Esophagus squamous epithelium (tissue), 5 donors: ENCODE data around the gene N4BP2. TPM values are rescaled to one million over a fixed set of nuclear protein-coding genes. Genes with fewer than 3 reads are reported as not detected.

Source experiments
- DNase-seq: peaks from one replicate; lab custom pipeline; 2025; lab: John Stamatoyannopoulos, UW
- H3K27ac ChIP-seq, 4 donors: fragments of 200-600 bp; sonication (generic); one replicate each; pipeline ENCODE4 v1.5.1; 2016 to 2019; ENCODE audit warnings: mild to moderate bottlenecking in 1 of 4
- H3K27me3 ChIP-seq, 4 donors: fragments of 200-600 bp; sonication (generic); 1 replicate in 3 of 4; 2 replicates in 1 of 4; pipeline versions ENCODE4 v1.5.1 to v1.6.0; 2017 to 2021; ENCODE audit warnings: antibody characterized with exemption in 1 of 4
- H3K36me3 ChIP-seq, 3 donors: fragments of 200-600 bp; sonication (generic); one replicate each; pipeline ENCODE4 v1.5.1; 2016 to 2019
- H3K4me1 ChIP-seq, 3 donors: fragments of 200-600 bp; sonication (generic); one replicate each; pipeline ENCODE4 v1.5.1; 2017 to 2019
- H3K4me3 ChIP-seq, 4 donors: fragments of 200-600 bp; sonication (generic); 1 replicate in 3 of 4; 2 replicates in 1 of 4; pipeline ENCODE4 v1.5.1; 2016 to 2019; ENCODE audit warnings: mild to moderate bottlenecking in 2 of 4, moderate library complexity in 1 of 4
- H3K9me3 ChIP-seq, 3 donors: fragments of 200-600 bp; sonication (generic); one replicate each; pipeline ENCODE4 v1.5.1; 2016 to 2019
- POLR2A ChIP-seq, 4 donors: fragments of 450-650 bp; IDR thresholded peaks; one replicate each; pipeline ENCODE4 v1.6.1; 2017; ENCODE audit warnings: antibody characterized with exemption in 4 of 4, mild to moderate bottlenecking in 4 of 4, moderate library complexity in 3 of 4
- WGBS, 2 donors: methylation state at CpG; one replicate each; pipeline ENCODE4 v1.1.5; 2018; 5-methylcytosine and 5-hydroxymethylcytosine counted together
- intact Hi-C: fragments of 100-400 bp; cut with DNase I; formaldehyde crosslinking; loops from one replicate; pipeline ENCODE4 v1.15.0; 2022
- total RNA-seq, 4 donors: library from RNA; depleted of rRNA; stranded (reverse); fragments of >200 nt; gene quantifications; one replicate each; pipeline ENCODE4 v1.1.0, GENCODE V29; 2016
- TF ChIP-seq, protein P1 (sequence below), 6 experiments: fragments of 450-650 bp in 4 of 6; fragments of 200-600 bp in 2 of 6; sonication (generic) in 2 of 6; IDR thresholded peaks; one replicate each; pipeline ENCODE4 v1.5.1; 2016 to 2019; ENCODE audit warnings: antibody characterized with exemption in 6 of 6, mild to moderate bottlenecking in 4 of 6, moderate library complexity in 4 of 6
- donor health status: DM: yes; HTN: yes; CAD: no.

N4BP2 gene
- total RNA-seq, 4 donors from 2014 or later: 4.2 to 11.1 (median 6.7) TPM

DNA sequence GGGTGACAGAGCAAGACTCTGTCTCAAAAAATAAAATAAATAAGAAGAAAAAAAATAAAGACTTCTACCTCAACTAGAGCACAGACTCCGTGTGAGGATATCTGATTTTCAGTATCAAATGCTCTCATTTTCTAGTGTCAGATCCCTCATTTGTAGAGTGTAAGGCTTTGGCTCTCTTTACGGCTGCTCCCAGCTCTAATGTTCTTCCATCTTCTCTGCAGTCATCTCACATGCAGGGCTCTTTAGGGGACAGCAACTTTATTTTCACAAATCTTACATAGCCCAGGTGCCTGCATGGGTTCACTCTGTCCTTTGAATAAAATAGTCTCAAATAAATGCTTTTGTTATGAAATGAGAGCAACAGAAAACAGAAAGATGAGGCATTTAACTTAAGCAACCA is 120.9 kb downstream of the N4BP2 start:
- Histone ChIP-seq H3K27me3 (no peaks in the 10 kb centered on the region), H3K4me1 (no peaks in the 10 kb centered on the region), H3K36me3 (no peaks in the 10 kb centered on the region), H3K27ac (no peak overlapping the region), H3K9me3 (no peaks in the 10 kb centered on the region), H3K4me3 (no peak overlapping the region)
- TF ChIP-seq, protein P1, sequence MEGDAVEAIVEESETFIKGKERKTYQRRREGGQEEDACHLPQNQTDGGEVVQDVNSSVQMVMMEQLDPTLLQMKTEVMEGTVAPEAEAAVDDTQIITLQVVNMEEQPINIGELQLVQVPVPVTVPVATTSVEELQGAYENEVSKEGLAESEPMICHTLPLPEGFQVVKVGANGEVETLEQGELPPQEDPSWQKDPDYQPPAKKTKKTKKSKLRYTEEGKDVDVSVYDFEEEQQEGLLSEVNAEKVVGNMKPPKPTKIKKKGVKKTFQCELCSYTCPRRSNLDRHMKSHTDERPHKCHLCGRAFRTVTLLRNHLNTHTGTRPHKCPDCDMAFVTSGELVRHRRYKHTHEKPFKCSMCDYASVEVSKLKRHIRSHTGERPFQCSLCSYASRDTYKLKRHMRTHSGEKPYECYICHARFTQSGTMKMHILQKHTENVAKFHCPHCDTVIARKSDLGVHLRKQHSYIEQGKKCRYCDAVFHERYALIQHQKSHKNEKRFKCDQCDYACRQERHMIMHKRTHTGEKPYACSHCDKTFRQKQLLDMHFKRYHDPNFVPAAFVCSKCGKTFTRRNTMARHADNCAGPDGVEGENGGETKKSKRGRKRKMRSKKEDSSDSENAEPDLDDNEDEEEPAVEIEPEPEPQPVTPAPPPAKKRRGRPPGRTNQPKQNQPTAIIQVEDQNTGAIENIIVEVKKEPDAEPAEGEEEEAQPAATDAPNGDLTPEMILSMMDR (IDR thresholded peaks at IDR 0.05): no peak
- TF ChIP-seq POLR2A (IDR thresholded peaks at IDR 0.05): no peak
- WGBS, 2 donors: 81 to 90% methylated on average over 2 of the region's 2 CpGs
- intact Hi-C loops: no loop called here
- DNase-seq: no peak

DNA sequence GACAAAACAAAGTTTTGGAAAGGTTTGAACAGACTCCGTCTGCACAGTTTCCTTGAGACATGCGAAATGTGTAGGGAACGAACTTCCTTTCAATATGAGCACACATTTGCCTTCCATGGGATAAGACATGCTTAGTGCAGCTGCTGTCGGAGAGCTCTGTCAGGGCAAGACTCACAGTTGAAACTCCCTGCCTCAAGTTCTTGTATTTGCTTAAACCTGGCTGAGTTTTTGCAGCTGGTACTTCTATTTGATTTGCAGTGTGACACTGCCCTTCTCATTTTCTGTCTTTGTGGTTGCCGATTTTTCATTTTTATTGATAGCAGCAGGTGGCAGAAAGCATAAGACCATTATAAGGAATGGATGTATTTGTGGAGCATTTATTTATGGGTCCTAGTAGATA is 122.0 kb downstream of the N4BP2 start:
- TF ChIP-seq, protein P1 (IDR thresholded peaks at IDR 0.05): no peak
- no peak for TF ChIP-seq POLR2A (IDR thresholded peaks at IDR 0.05)
- no peaks in the 10 kb centered on the region for H3K27me3 ChIP-seq
- H3K4me3 ChIP-seq: no peak overlapping the region
- no peaks in the 10 kb centered on the region for H3K4me1 ChIP-seq
- no peaks in the 10 kb centered on the region for H3K9me3 ChIP-seq
- intact Hi-C loops: no loop called here
- no peaks in the 10 kb centered on the region for H3K36me3 ChIP-seq
- no peak overlapping the region for H3K27ac ChIP-seq
- DNase-seq: no peak
- WGBS, 2 donors: 20 to 42% methylated on average over 5 of the region's 5 CpGs

DNA sequence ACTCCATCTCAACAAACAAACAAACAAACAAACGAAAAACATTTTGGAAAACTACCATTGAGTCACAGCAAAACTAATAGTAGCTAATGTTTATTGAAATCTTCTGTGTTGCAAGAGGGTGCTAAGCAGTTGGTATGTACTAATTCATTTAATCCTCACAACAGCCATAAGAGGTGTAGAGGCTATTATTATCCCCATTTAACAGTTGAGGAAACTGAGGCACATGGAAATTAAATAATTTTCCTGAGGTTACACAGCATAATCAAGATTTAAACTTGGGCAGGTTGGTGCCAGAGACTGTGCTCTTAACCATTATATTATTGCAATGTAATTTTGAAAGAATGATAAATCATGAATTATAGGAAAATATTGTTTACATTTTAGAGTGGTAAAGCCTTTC is 122.7 kb downstream of the N4BP2 start:
- H3K4me1 ChIP-seq: no peaks in the 10 kb centered on the region
- H3K27me3 ChIP-seq: no peaks in the 10 kb centered on the region
- WGBS, 2 donors: 77 to 80% methylated on average over 1 of the region's 1 CpG
- TF ChIP-seq POLR2A (IDR thresholded peaks at IDR 0.05): no peak
- TF ChIP-seq, protein P1 (IDR thresholded peaks at IDR 0.05): no peak
- intact Hi-C loops: no loop called here
- no peak overlapping the region for H3K4me3 ChIP-seq
- no peaks in the 10 kb centered on the region for H3K9me3 ChIP-seq
- H3K27ac ChIP-seq: no peak overlapping the region
- no peak for DNase-seq
- no peaks in the 10 kb centered on the region for H3K36me3 ChIP-seq

DNA sequence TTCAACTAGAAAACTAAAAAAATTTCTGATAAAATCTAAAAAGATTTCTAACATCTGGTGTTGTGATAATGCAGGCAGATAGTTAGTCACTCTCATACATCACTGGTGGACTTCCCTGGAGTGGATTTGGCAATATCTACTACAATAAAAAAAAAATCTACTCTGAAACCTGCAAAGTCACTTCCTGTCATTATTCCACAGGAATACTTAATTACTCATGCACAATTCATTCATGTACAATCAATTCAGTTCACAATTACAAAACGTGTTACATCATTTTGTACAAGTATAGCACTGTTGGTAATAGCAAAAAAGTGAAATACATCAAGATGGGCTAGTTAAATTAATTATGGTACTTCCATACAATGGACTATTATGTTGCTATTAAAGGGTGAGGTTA is 123.7 kb downstream of the N4BP2 start:
- Histone ChIP-seq H3K4me1 (peaks cover 0 to 3% (median 0%) of the 10 kb centered on the region in 3 donors), H3K4me3 (no peak overlapping the region), H3K36me3 (no peaks in the 10 kb centered on the region), H3K27ac (no peak overlapping the region), H3K27me3 (no peaks in the 10 kb centered on the region), H3K9me3 (no peaks in the 10 kb centered on the region)
- WGBS, 2 donors: 8 to 19% methylated on average over 1 of the region's 1 CpG
- DNase-seq: no peak
- no peak for TF ChIP-seq POLR2A (IDR thresholded peaks at IDR 0.05)
- TF ChIP-seq, protein P1 (IDR thresholded peaks at IDR 0.05): no peak
- intact Hi-C loops: no loop called here

DNA sequence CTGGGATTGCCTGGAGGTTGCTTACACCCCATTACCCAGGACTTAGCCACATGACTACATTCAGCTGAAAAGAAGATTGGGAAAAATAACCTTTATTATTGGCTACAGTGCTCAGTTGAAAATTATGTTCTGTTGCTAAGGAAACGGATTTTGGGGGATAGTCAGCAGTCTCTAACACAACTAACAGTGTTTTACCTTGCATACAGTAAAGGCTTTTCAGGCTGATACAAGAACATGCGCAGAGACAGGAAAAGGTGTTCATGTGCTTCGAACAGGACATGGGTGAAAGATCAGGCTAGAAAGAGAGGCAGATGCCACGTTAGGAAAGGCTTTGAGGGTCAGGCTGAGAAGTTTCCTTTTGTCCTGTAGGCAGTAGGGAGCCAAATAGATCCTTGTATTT is 125.4 kb downstream of the N4BP2 start:
- Histone ChIP-seq H3K4me1 (peaks cover 0 to 11% (median 6%) of the 10 kb centered on the region in 3 donors), H3K27ac (no peak overlapping the region), H3K27me3 (no peaks in the 10 kb centered on the region), H3K4me3 (no peak overlapping the region), H3K36me3 (no peaks in the 10 kb centered on the region), H3K9me3 (no peaks in the 10 kb centered on the region)
- TF ChIP-seq, protein P1 (IDR thresholded peaks at IDR 0.05): no peak
- no peak for TF ChIP-seq POLR2A (IDR thresholded peaks at IDR 0.05)
- intact Hi-C loops: no loop called here
- no peak for DNase-seq
- 85 to 88% methylated on average over 4 of the region's 4 CpGs for WGBS, 2 donors
